Endothelial cell (in vitro differentiated cells): ENCODE results near the gene AP1M2. TPM values are rescaled to one million over a fixed set of nuclear protein-coding genes. Genes with fewer than 3 reads are reported as not detected.
A peak's percentile ranks its signal among the peaks of the same experiment; 100 is the strongest.

Experiments used
- DNase-seq: peaks from one replicate; pipeline ENCODE4 v3.0.0; 2021; ENCODE audit warnings: low spot score
- H3K27ac Mint-ChIP-seq: one replicate; pipeline ENCODE4 v1.8.0; 2021; ENCODE audit warnings: mixed read lengths, inconsistent platforms; ENCODE audit not compliant: unreplicated experiment
- H3K27me3 Mint-ChIP-seq: one replicate; pipeline ENCODE4 v1.8.0; 2021; ENCODE audit warnings: mild to moderate bottlenecking, moderate library complexity, mixed read lengths, inconsistent platforms; ENCODE audit not compliant: unreplicated experiment
- H3K36me3 Mint-ChIP-seq: one replicate; pipeline ENCODE4 v1.8.0; 2021; ENCODE audit warnings: mild to moderate bottlenecking, low read depth, mixed read lengths, inconsistent platforms; ENCODE audit not compliant: unreplicated experiment
- H3K4me1 Mint-ChIP-seq: one replicate; pipeline ENCODE4 v1.8.0; 2021; ENCODE audit warnings: mild to moderate bottlenecking, mixed read lengths, inconsistent platforms; ENCODE audit not compliant: unreplicated experiment
- H3K4me3 Mint-ChIP-seq: one replicate; pipeline ENCODE4 v1.8.0; 2021; ENCODE audit warnings: mild to moderate bottlenecking, mixed read lengths, inconsistent platforms; ENCODE audit not compliant: unreplicated experiment
- H3K9me3 Mint-ChIP-seq: one replicate; pipeline ENCODE4 v1.8.0; 2021; ENCODE audit warnings: mixed read lengths, inconsistent platforms; ENCODE audit not compliant: unreplicated experiment
- CTCF ChIP-seq: fragments of 200-600 bp; sonication (generic); IDR thresholded peaks from one replicate; pipeline ENCODE4 v1.5.0; 2021; ENCODE audit warnings: antibody characterized with exemption; ENCODE audit not compliant: unreplicated experiment
- total RNA-seq: library from RNA; stranded (reverse); fragmentation: NEBNext Ultra II Directional; extraction: Animal tissue kit (Norgen Biotek cat#: 25700); gene quantifications from one replicate; pipeline ENCODE4 v1.2.1, GENCODE V29; 2021; ENCODE audit not compliant: unreplicated experiment

Gene AP1M2
- total RNA-seq, 1 donor from 2014 or later, result 7.5 TPM

- Mint-ChIP-seq H3K36me3 (peaks cover 40% of the 10 kb centered on the region), H3K27ac (peak overlapping the region; percentile 30), H3K27me3 (peaks cover 8% of the 10 kb centered on the region), H3K4me1 (peaks cover 10% of the 10 kb centered on the region), H3K9me3 (no peaks in the 10 kb centered on the region), H3K4me3 (no peak overlapping the region)
- DNase-seq, result no peak
- no peak for TF ChIP-seq CTCF
These were observed 44.8 kb upstream of the AP1M2 start for GRCh38 chr19:10631874-10632273.

- H3K9me3 Mint-ChIP-seq, result no peaks in the 10 kb centered on the region
- TF ChIP-seq CTCF, result no peak
- no peak for DNase-seq
- H3K4me3 Mint-ChIP-seq, result peak overlapping the region; percentile 62
- peaks cover 18% of the 10 kb centered on the region for H3K36me3 Mint-ChIP-seq
- peaks cover 6% of the 10 kb centered on the region for H3K27me3 Mint-ChIP-seq
- peaks cover 11% of the 10 kb centered on the region for H3K4me1 Mint-ChIP-seq
- H3K27ac Mint-ChIP-seq, result no peak overlapping the region
These were observed 38.6 kb upstream of the AP1M2 start for GRCh38 chr19:10625762-10626138.

DNA sequence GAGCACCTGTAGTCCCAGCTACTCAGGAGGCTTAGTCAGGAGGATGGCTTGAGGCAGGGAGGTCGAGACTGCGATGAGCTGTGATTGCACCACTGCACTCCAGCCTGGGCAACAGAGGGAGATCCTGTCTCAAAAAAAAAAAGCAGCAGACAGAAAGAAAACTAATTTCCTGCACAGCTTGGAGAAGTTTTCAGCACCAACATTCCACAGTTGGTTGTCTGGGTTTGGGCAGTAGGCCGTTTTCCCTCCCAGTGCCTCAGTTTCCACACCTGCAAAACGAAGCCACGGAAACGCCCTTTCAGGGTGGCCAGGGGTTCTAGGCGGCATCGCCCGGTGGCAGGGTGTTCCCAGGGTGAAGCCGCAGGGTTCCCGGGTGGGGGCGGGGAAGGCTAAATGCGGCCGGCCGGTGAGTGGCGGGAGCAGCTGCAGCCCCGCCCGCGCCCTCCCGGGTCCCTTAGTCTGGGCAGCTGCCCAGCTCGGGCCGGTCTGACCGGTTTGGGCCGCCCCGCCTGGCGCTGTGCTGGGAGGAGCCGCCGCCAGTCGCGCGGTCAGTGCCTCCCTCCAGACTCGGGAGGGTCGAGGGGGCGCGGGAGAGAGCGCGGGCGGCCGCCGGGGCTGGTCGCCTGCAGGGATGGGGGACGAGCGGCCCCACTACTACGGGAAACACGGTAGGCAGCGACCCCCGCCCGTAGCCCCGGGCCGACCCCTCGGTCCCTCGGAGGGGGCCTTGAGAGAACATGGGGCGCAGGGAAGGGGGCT is 38.1 kb upstream of the AP1M2 start, which contains the start of gene SLC44A2:
SLC44A2 (plus strand) TSS at position 551 of the 759 bp plus-strand sequence; CDS start at position 632, 81 bp downstream.
- Mint-ChIP-seq H3K4me3 (peak within 1 kb of the TSS; percentile 62), H3K4me1 (peaks cover 11% of the 10 kb centered on the region), H3K27ac (no peak within 1 kb of the TSS), H3K36me3 (peaks cover 18% of the 10 kb centered on the region), H3K27me3 (peaks cover 6% of the 10 kb centered on the region), H3K9me3 (no peaks in the 10 kb centered on the region)
- no peak for TF ChIP-seq CTCF
- peak; percentile 39 for DNase-seq

DNA sequence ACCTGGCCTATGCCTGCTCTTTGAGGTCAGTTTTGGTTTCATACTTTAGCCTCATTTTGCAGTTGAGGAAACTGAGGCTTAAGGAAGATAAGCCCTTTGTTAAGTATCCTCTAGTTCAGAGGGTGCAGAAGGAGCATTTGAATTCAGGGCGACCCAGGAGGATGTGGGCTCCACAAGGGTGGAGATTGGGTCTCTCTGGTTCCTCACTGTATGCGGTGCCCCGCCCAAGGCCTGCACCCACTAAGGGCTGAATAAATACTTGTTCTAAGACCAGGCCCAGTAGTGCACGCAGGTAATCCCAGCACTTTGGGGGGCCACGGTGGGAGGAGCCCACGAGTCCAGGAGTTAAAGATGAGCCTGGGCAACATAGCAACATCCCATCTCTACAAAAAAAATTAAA is 37.5 kb upstream of the AP1M2 start:
- Mint-ChIP-seq H3K4me3 (no peak overlapping the region), H3K9me3 (no peaks in the 10 kb centered on the region), H3K27me3 (peaks cover 6% of the 10 kb centered on the region), H3K4me1 (peaks cover 11% of the 10 kb centered on the region), H3K27ac (no peak overlapping the region), H3K36me3 (peaks cover 18% of the 10 kb centered on the region)
- no peak for DNase-seq
- TF ChIP-seq CTCF, result no peak

DNA sequence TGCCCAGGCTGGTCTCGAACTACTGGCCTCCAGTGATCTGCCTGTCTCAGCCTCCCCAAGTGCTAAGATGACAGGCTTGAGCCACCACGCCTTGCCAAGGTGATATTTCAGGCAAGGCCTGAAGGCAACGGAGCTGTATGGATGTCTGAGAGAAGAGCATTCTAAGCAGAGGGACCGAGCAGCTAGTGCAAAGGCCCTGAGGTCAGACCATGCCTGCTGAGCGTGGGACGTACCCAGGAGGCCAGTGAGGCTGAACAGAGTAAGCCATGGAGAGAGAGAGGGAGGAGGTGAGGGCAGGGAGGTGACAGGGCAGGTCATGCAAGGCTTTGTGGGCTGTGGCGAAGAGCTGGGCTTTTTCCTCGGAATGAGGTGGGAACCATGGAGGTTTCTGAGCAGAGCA is 34.9 kb upstream of the AP1M2 start:
- H3K27me3 Mint-ChIP-seq, result peaks cover 2% of the 10 kb centered on the region
- H3K27ac Mint-ChIP-seq, result no peak overlapping the region
- peak overlapping the region; percentile 65 for H3K4me3 Mint-ChIP-seq
- TF ChIP-seq CTCF, result no peak
- no peaks in the 10 kb centered on the region for H3K9me3 Mint-ChIP-seq
- DNase-seq, result no peak
- peaks cover 12% of the 10 kb centered on the region for H3K36me3 Mint-ChIP-seq
- H3K4me1 Mint-ChIP-seq, result peaks cover 11% of the 10 kb centered on the region
